HG03469 (cell line): ENCODE measurements around the gene PLXNA2.
A peak's percentile ranks its signal among the peaks of the same experiment; 100 is the strongest.

Experiments used
- ATAC-seq: cut with Tn5 transposase; IDR thresholded peaks from one replicate; pipeline ENCODE4 v1.9.1; 2021; ENCODE audit warnings: mild to moderate bottlenecking, moderate library complexity, moderate number of reproducible peaks; ENCODE audit not compliant: unreplicated experiment

The PLXNA2 gene

DNA sequence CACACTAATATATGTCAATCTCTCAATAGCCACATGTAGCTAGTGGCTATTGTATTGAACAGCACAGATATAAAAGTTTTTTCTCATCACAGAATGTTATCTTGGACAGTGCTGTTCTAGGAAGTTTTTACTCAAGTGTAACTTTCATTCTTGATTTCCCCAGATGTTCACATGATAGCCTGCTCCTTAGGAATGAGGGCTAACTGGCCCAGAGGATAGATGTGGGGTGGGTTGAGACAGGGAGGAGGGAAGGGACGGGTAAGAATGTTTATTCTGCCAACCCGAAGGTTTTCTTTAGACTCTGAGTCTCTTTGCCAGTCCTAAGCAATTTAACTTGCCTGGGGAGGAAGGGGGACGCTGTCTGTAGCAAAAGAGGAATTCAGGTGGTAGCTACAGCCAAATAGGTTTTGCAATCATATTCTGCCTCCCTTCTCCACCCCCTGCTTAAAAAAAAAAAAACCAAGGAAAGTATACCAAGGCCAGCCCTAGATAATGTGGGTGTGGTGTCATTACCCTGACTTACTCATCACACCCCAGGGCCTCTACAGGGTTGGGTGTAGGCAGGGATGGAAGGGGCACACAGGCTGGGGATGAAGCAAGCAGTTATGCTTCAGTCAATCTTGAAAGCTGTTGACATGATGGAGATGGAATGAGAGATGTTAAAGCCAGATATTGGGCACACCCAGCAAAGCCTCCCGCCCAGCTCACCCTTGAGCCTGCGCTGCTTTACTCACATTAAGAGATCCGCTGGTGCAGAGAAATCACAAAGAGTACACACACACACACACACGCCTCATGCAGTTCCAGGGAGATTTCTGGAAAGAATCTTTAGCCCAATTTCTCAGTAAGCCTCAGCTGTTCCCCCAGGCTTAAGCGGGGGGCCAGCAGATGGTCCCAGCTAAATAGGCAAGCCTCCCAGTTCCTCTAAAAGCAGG is 59.9 kb downstream of the PLXNA2 start:
- ATAC-seq = no peak

GRCh38 chr1:208182880-208183645 is 61.1 kb downstream of the PLXNA2 start:
- ATAC-seq = no peak

DNA sequence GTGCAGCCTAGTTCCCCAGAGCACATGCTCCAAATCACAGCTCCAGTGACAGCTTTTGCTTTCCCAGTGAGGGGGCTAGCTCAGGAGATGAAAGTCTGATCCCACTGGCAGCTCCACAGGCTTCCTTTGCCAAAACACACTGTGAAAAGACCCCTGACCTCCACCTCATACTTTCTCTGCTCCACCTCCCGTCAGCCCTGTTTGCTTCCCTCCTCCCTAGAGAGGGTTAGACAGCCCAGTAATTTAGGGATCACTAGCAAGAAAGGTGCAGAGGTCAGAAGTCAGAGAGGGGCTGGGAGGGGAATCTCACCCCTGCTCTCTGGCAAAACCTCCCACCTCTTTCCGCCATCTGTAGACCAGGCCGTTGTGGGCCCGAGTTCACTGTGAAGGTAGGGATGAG is 62.8 kb downstream of the PLXNA2 start:
- no peak for ATAC-seq

DNA sequence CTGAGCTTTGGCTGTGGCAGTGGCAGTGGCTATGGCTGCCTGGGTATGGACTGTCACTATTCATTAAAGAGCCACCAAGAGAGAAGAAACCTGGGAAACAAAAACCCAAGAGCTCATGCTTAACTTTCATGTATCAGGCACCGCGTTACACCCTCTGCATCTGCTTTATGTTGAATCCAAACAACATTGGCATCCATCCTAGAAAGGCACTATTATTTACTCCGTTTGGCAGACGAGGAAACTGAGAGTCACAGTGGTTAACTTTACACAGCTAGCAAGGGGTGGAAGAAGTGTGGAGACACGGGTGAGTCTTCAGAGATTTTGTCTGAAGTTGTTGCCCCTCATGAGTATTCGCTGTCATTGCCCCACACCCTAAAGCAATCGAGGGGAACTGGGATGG is 63.8 kb downstream of the PLXNA2 start:
- ATAC-seq = no peak

GRCh38 chr1:208179961-208180409 is 64.2 kb downstream of the PLXNA2 start:
- ATAC-seq = no peak

GRCh38 chr1:208179263-208179816 is 64.8 kb downstream of the PLXNA2 start:
- no peak for ATAC-seq

DNA sequence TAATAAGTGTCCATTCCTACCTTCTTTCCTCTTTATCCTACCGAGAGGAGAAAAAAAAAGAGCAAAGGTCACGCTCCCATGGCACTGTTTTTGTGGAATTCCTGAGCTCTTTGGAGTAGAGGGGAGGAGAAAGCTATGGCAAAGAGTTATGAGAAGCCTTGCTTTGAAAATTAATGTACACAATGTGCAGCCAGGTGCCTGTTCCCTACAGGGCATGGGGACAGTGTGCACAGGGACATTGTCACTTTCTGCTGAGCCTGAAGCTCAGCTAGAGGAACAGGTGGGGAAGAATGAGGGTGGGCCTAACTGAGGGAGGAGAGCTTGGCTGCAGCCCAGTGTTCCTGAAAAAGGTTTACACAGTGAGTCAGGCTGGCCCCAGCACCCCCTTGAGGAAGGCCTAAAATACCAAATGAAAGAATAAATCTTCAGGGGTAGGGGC is 66.1 kb downstream of the PLXNA2 start:
- ATAC-seq = no peak

DNA sequence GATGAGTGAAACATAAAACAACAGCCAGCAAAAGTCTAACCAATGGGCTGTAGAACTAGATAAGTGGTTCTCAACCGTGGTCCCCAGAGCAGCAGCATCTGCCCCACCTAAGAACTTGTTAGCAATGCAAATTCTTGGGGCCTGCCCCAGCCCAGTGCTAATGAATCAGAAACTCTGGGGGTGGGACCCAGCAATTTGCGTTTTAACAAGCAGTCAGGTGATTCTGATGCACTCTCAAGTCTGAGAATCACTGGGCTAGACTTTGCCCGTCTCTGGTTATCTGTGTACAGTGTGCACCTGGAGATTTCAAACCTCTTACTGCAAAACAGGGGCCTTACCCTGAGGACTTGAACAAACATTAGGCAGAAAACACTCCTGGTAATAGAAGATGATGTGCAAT is 66.5 kb downstream of the PLXNA2 start:
- ATAC-seq = peak; percentile 78

- ATAC-seq = no peak
Measured at GRCh38 chr1:208176649-208177048, 67.5 kb downstream of the PLXNA2 start.

- ATAC-seq = no peak
Measured at GRCh38 chr1:208175508-208175895, 68.7 kb downstream of the PLXNA2 start.

GRCh38 chr1:208174731-208175507 is 69.3 kb downstream of the PLXNA2 start:
- no peak for ATAC-seq

GRCh38 chr1:208174200-208174599 is 70.0 kb downstream of the PLXNA2 start:
- no peak for ATAC-seq

DNA sequence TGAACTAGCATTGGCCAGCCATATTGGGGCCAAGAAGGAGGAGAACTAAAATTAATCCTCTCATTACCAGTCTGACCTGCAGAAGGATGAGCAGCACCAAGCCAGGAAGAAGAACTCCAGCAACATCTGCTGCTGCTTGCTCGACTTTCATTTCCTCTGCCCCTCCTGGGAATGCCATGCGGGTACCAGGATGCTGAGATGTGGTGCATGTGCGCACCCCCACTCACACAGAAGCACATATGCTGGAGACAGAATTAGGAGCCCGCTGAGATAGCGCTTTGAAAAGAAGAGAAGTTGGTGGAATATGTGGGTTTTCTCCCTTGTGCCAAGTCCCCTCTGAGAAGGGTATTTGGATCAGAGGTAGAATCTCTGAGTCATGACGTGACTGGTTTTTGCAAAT is 70.4 kb downstream of the PLXNA2 start:
- no peak for ATAC-seq

- no peak for ATAC-seq
Measured at GRCh38 chr1:208172423-208173145, 71.6 kb downstream of the PLXNA2 start.

- ATAC-seq = no peak
Measured at GRCh38 chr1:208171616-208172422, 72.4 kb downstream of the PLXNA2 start.

DNA sequence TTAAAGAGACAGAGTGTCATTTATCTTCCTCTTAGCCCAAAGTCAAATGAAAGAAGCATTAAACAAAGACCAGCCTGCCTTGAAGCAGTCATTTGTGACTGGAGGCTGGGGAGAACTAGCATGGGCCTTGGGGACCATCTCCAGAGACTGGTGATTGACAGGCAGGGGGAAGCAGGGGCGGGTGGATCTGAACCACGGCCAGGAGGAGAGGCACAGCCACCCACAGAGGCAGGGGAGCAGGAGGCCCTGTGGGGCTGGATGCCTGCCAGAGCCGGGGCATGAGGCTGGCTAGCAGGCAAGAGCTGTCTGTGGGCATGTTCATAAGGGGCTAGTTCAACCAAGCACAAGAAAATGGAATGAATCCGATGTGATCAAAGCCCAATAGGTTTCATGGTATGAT is 73.9 kb downstream of the PLXNA2 start:
- ATAC-seq = no peak

DNA sequence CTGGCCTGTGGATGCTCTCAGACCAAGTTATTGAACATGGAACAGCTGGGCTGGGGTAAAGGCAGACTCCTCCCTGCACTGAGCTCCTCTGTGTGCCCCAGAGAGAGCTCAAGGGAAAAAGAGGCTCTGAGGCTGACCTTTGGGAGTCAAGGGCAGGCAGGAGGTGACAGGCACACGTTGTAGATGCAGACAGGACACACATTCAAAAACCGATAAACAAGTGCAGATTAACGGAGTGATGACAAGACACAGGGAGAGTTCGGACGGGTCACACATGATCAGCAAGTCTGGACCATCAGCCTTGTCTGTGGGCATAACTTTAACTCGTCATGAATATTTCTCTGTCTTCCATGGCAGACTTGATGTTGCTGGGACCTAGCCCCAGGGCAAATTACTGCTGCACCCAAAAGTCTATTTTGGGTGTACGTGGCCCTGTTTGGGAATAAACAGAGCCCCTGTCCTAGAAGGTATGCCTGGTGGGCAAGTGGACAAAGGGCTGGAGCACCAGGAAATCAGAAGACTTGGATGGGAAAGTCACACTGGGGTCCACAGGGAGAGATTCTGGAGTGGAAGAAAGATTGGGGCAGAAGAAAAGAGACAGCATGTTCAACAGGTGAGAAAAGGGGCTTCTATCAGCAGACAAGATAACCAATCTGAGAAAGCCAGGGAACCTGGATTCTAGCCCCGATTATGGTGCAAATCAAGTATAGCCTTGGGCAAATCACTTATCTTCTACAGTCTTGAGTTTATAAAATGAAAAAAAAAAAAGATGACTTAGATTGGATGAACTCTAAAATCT is 74.9 kb downstream of the PLXNA2 start:
- no peak for ATAC-seq

DNA sequence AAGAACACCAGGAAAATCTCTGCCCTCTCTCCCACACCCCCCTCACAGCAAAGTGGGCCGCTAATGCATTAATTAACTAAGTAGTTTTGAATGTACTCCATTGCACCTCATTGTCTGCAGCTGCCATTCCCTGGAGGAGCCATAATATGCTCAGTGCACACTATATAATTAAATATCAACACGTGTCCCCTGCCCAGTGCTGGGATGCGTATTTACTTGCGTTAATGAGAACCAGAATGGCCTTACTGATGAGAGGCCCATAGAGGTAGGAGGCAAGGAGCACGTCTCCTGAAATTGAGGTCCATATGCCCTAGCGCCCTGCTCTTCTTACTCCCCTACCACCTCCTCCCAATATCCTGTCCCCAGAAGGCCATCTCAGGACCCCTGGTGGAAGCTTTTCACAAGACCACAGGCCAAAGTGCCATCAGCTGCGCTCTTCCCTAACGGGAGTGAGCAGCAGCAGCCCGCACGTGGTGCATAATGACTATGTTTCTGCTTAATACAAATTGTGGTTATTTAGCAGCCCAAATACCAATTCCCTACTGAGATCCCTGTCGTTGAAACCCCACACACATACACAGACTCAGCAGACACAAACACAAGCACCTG is 76.8 kb downstream of the PLXNA2 start:
- ATAC-seq = no peak
